AG09309 (cell line): Measurements from ENCODE around the gene GLP1R.
A peak's percentile ranks its signal among the peaks of the same experiment; 100 is the strongest.

Experiments
- DNase-seq: peaks from one replicate; pipeline ENCODE4 v3.0.0-alpha.2; 2010; ENCODE audit warnings: low read depth
- H3K4me3 ChIP-seq: 2 replicates; pipeline ENCODE4 v1.5.1; 2011; ENCODE audit warnings: mild to moderate bottlenecking, low read depth, low read length, moderate library complexity; ENCODE audit not compliant: control insufficient read depth
- TF ChIP-seq, protein P1 (sequence below): IDR thresholded peaks from 2 replicates; pipeline ENCODE4 v1.5.1; 2011; ENCODE audit warnings: mild to moderate bottlenecking, low read depth, low read length, inconsistent platforms; ENCODE audit not compliant: insufficient read depth, control insufficient read depth; ENCODE audit errors: missing control alignments

Gene GLP1R

GRCh38 chr6:39048481-39049399 lies at the start of gene GLP1R:
Gene GLP1R, plus strand, starts transcription at chr6:39048781. Its CDS starts 60 bp downstream, at chr6:39048841.
- DNase-seq = no peak
- TF ChIP-seq, protein P1, sequence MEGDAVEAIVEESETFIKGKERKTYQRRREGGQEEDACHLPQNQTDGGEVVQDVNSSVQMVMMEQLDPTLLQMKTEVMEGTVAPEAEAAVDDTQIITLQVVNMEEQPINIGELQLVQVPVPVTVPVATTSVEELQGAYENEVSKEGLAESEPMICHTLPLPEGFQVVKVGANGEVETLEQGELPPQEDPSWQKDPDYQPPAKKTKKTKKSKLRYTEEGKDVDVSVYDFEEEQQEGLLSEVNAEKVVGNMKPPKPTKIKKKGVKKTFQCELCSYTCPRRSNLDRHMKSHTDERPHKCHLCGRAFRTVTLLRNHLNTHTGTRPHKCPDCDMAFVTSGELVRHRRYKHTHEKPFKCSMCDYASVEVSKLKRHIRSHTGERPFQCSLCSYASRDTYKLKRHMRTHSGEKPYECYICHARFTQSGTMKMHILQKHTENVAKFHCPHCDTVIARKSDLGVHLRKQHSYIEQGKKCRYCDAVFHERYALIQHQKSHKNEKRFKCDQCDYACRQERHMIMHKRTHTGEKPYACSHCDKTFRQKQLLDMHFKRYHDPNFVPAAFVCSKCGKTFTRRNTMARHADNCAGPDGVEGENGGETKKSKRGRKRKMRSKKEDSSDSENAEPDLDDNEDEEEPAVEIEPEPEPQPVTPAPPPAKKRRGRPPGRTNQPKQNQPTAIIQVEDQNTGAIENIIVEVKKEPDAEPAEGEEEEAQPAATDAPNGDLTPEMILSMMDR = no peak
- H3K4me3 ChIP-seq = no peak within 1 kb of the TSS

DNA sequence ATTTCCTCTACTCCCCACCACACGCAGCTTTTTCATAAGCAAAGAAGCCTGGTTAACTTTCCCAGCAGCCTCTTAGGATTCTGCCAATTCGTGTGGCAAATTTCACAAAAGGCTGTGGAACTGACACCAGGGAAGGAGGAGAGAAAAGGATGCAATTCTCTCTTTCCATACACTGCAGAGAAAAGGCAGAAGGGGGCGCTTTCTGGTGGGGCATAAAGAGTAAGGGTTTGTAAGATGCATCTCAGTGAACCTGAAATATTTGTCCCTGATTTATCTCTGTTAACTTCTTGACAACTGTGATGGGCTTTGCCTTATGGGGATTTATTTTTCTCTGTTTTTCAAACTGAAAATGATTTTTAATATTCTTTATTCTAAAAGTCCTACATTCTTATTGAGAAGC lies 45.5 kb upstream of the GLP1R start:
- TF ChIP-seq, protein P1 = peak; percentile 7
- no peak for DNase-seq
- no peak overlapping the region for H3K4me3 ChIP-seq

DNA sequence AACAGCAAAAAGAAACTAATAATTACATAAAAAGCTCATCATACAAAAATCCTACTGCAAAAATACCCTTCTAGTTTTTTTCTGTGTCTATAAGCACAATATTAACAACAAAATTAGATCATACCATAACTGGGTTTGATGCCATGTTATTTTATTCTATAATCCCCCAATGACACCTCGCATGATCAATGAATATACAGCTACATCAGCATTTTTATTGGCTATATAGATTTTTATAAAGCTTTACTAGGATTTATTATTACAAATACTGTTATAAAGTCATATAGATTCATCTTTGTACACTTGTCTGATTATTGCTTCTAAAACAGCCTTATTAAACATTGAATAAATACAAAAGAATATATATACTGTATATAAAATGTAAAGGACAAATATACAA lies 45.1 kb upstream of the GLP1R start:
- no peak overlapping the region for H3K4me3 ChIP-seq
- DNase-seq = no peak
- TF ChIP-seq, protein P1 = no peak

DNA sequence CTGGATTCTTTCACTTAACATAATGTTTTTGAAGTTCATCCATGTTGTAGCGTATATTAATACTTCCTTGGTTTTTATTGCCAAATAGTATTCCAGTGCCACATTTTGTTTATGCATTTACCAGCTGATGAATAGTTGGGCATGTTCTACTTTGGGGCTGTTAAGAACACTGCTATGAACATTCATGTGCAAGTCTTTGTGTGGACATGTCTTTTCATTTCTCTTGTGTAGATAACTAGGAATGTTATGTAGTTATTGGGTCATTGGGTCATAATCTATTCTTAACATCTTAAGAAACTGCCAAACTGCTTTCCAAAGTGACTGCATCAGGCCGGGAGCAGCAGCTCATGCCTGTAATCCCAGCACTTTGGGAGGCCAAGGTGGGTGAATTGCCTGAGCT lies 43.8 kb upstream of the GLP1R start:
- TF ChIP-seq, protein P1 = no peak
- H3K4me3 ChIP-seq = no peak overlapping the region
- no peak for DNase-seq

GRCh38 chr6:39005774-39006173 lies 42.8 kb upstream of the GLP1R start:
- TF ChIP-seq, protein P1 = no peak
- no peak for DNase-seq
- H3K4me3 ChIP-seq = no peak overlapping the region

- TF ChIP-seq, protein P1 = no peak
- no peak for DNase-seq
Measured at GRCh38 chr6:39007575-39007974, 41.0 kb upstream of the GLP1R start.

GRCh38 chr6:39008737-39009136 lies 39.8 kb upstream of the GLP1R start:
- DNase-seq = no peak
- H3K4me3 ChIP-seq = no peak overlapping the region
- TF ChIP-seq, protein P1 = no peak

More at GRCh38 chr6:39007575-39007974, 41.0 kb upstream of the GLP1R start:
- H3K4me3 ChIP-seq = no peak overlapping the region
